B cell (primary cell): ENCODE data around the gene DCAF12L1. TPM values are rescaled to one million over a fixed set of nuclear protein-coding genes. Genes with fewer than 3 reads are reported as not detected.

ENCODE experiments used
- ATAC-seq: fragments of 200-7000 bp; cut with Tn5 transposase; one replicate; pipeline ENCODE4 v1.10.0; 2021; ENCODE audit warnings: low read depth, mild to moderate bottlenecking, moderate number of reproducible peaks, moderate library complexity
- CTCF ChIA-PET: fragments of 350-600 bp; sonication (Branson Sonifier 250); formaldehyde crosslinking; loops from one replicate; lab custom pipeline; 2021; ENCODE audit warnings: antibody characterized with exemption, inconsistent platforms; lab: Charles Lee
- POLR2A ChIA-PET: fragments of 350-600 bp; sonication (Branson Sonifier 250); formaldehyde crosslinking; loops from one replicate; lab custom pipeline; 2021; ENCODE audit warnings: antibody characterized with exemption; lab: Charles Lee
- DNase-seq: peaks from one replicate; pipeline ENCODE4 v3.0.0; 2013
- H2AFZ ChIP-seq: 2 replicates; pipeline ENCODE4 v1.6.1; 2012; ENCODE audit warnings: mild to moderate bottlenecking, low read depth, low read length; ENCODE audit not compliant: insufficient read depth, poor library complexity, severe bottlenecking
- H3K27ac ChIP-seq, 2 donors: 1 replicate in 1 of 2; 2 replicates in 1 of 2; pipeline ENCODE4 v1.5.1; 2012 to 2013; ENCODE audit warnings: low read length in 2 of 2, mild to moderate bottlenecking in 2 of 2, moderate library complexity in 1 of 2
- H3K27me3 ChIP-seq, 4 experiments: fragments of 200-600 bp in 1 of 4; sonication (generic) in 1 of 4; replicated peaks in 1 of 4; 1 replicate in 2 of 4; 2 replicates in 2 of 4; pipeline versions ENCODE4 v1.6.1 to v1.7.0; 2013 to 2016; ENCODE audit warnings: low read length in 3 of 4, mild to moderate bottlenecking in 2 of 4, mixed read lengths in 1 of 4, moderate library complexity in 1 of 4; ENCODE audit not compliant: insufficient read depth in 4 of 4, control insufficient read depth in 3 of 4; ENCODE audit errors: control extremely low read depth in 1 of 4
- H3K36me3 ChIP-seq, 2 experiments: replicated peaks in 1 of 2; 1 replicate in 1 of 2; 2 replicates in 1 of 2; pipeline versions ENCODE4 v1.6.1 to v1.7.1; 2013; ENCODE audit warnings: low read length in 1 of 2; ENCODE audit not compliant: insufficient read depth in 2 of 2, control insufficient read depth in 1 of 2; ENCODE audit errors: control extremely low read depth in 1 of 2, extremely low read depth in 1 of 2
- H3K4me1 ChIP-seq, 2 donors: fragments of 200-600 bp in 1 of 2; sonication (generic) in 1 of 2; 1 replicate in 1 of 2; 2 replicates in 1 of 2; pipeline versions ENCODE4 v1.5.1 to v1.6.1; 2013 to 2017; ENCODE audit warnings: low read length in 2 of 2; ENCODE audit not compliant: control insufficient read depth in 2 of 2, insufficient read depth in 2 of 2
- H3K4me2 ChIP-seq: replicated peaks from 2 replicates; pipeline ENCODE3; 2012; ENCODE audit warnings: mild to moderate bottlenecking, low read depth, low read length; ENCODE audit not compliant: poor library complexity, severe bottlenecking
- H3K4me3 ChIP-seq, 5 experiments: fragments of 200-600 bp in 1 of 5; sonication (generic) in 1 of 5; 1 replicate in 3 of 5; 2 replicates in 2 of 5; pipeline versions ENCODE4 v1.5.1 to v1.7.0; 2011 to 2016; ENCODE audit warnings: low read length in 4 of 5, mild to moderate bottlenecking in 4 of 5, low read depth in 2 of 5, control low read depth in 1 of 5, moderate library complexity in 1 of 5; ENCODE audit not compliant: insufficient read depth in 1 of 5; ENCODE audit errors: control extremely low read depth in 1 of 5, extremely low read depth in 1 of 5
- H3K79me2 ChIP-seq: fragments of 200-600 bp; sonication (generic); one replicate; pipeline ENCODE4 v1.6.0; 2016; ENCODE audit warnings: low read length; ENCODE audit not compliant: control insufficient read depth, insufficient read depth
- H3K9ac ChIP-seq: fragments of 200-600 bp; sonication (generic); 2 replicates; pipeline ENCODE4 v1.6.1; 2017; ENCODE audit warnings: mild to moderate bottlenecking, low read length, moderate library complexity
- H3K9me3 ChIP-seq, 3 donors: one replicate each; pipeline versions ENCODE4 v1.6.1 to v1.7.1; 2013; ENCODE audit warnings: low read length in 2 of 3; ENCODE audit not compliant: control insufficient read depth in 2 of 3, insufficient read depth in 1 of 3; ENCODE audit errors: control extremely low read depth in 1 of 3
- H4K20me1 ChIP-seq: 2 replicates; pipeline ENCODE4 v1.6.0; 2012; ENCODE audit warnings: mild to moderate bottlenecking, low read length; ENCODE audit not compliant: insufficient read depth, control insufficient read depth, poor library complexity, severe bottlenecking
- H3K27ac Mint-ChIP-seq: one replicate; pipeline ENCODE4 v1.8.0; 2021; ENCODE audit warnings: mixed read lengths
- H3K27me3 Mint-ChIP-seq: one replicate; pipeline ENCODE4 v1.8.0; 2021; ENCODE audit warnings: mixed read lengths
- H3K4me1 Mint-ChIP-seq: one replicate; pipeline ENCODE4 v1.8.0; 2021; ENCODE audit warnings: mixed read lengths
- H3K4me3 Mint-ChIP-seq: one replicate; pipeline ENCODE4 v1.8.0; 2021; ENCODE audit warnings: mixed read lengths
- H3K9me3 Mint-ChIP-seq: one replicate; pipeline ENCODE4 v1.8.0; 2022; ENCODE audit warnings: mixed read lengths; ENCODE audit not compliant: insufficient read depth
- EZH2 ChIP-seq: IDR thresholded peaks from 2 replicates; pipeline ENCODE4 v1.6.1; 2012; ENCODE audit warnings: borderline replicate concordance, low read depth, mild to moderate bottlenecking, moderate library complexity, low read length; ENCODE audit not compliant: insufficient read depth, poor library complexity, severe bottlenecking
- WGBS: methylation state at CpG from one replicate; pipeline ENCODE4 v1.1.5; 2013; ENCODE audit warnings: missing lambda C conversion rate; ENCODE audit not compliant: insufficient coverage; 5-methylcytosine and 5-hydroxymethylcytosine counted together
- intact Hi-C: fragments of 100-400 bp; cut with micrococcal nuclease; formaldehyde crosslinking; loops from one replicate; pipeline ENCODE4 v1.10.0; 2022
- polyA plus RNA-seq: library from polyadenylated mRNA; depleted of rRNA; stranded (reverse); fragments of >200 nt; gene quantifications from 2 replicates; pipeline ENCODE4 v1.2.3, GENCODE V29; 2012
- total RNA-seq, 2 donors: library from RNA; stranded (reverse); fragments of 120-200 nt in 1 of 2; gene quantifications; 1 replicate in 1 of 2; 2 replicates in 1 of 2; pipeline versions ENCODE4 v1.2.3 to v1.2.4, GENCODE V29; 2013 to 2022
- TF ChIP-seq, protein P1 (sequence below): fragments of 200-600 bp; IDR thresholded peaks from one replicate; pipeline ENCODE4 v1.8.0; 2022; ENCODE audit warnings: antibody characterized with exemption, mild to moderate bottlenecking

Gene DCAF12L1
- total and polyA plus RNA-seq, 2 donors (not counting 1 experiment from before 2014, with no cell fraction given): not detected

- Histone ChIP-seq H3K4me1 (no peaks in the 10 kb centered on the region), H3K4me3 (no peak overlapping the region), H3K36me3 (no peaks in the 10 kb centered on the region), H3K4me2 (no peak overlapping the region), H2AFZ (no peak overlapping the region), H3K27ac (no peak overlapping the region), H3K9ac (no peak overlapping the region), H3K9me3 (no peaks in the 10 kb centered on the region), H3K27me3 (no peaks in the 10 kb centered on the region), H4K20me1 (no peaks in the 10 kb centered on the region), H3K79me2 (no peaks in the 10 kb centered on the region)
- POLR2A ChIA-PET: no interaction called here
- no peak for TF ChIP-seq EZH2
- TF ChIP-seq, protein P1, sequence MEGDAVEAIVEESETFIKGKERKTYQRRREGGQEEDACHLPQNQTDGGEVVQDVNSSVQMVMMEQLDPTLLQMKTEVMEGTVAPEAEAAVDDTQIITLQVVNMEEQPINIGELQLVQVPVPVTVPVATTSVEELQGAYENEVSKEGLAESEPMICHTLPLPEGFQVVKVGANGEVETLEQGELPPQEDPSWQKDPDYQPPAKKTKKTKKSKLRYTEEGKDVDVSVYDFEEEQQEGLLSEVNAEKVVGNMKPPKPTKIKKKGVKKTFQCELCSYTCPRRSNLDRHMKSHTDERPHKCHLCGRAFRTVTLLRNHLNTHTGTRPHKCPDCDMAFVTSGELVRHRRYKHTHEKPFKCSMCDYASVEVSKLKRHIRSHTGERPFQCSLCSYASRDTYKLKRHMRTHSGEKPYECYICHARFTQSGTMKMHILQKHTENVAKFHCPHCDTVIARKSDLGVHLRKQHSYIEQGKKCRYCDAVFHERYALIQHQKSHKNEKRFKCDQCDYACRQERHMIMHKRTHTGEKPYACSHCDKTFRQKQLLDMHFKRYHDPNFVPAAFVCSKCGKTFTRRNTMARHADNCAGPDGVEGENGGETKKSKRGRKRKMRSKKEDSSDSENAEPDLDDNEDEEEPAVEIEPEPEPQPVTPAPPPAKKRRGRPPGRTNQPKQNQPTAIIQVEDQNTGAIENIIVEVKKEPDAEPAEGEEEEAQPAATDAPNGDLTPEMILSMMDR: no peak
- no peaks in the 10 kb centered on the region for H3K4me1 Mint-ChIP-seq
- no peak overlapping the region for H3K27ac Mint-ChIP-seq
- no peak overlapping the region for H3K4me3 Mint-ChIP-seq
- DNase-seq (no peak), ATAC-seq (no peak)
- CTCF ChIA-PET: no interaction called here
- no CpG with 5 or more reads among the region's 1 CpG for WGBS
- no peaks in the 10 kb centered on the region for H3K9me3 Mint-ChIP-seq
- intact Hi-C loops: no loop called here
- H3K27me3 Mint-ChIP-seq: no peaks in the 10 kb centered on the region
These were observed 23.3 kb upstream of the DCAF12L1 start for GRCh38 chrX:126575911-126576310.

GRCh38 chrX:126557151-126557550 lies 4.5 kb upstream of the DCAF12L1 start:
- no peaks in the 10 kb centered on the region for H3K36me3 ChIP-seq
- H4K20me1 ChIP-seq: no peaks in the 10 kb centered on the region
- Mint-ChIP-seq H3K4me3 (no peak overlapping the region), H3K27ac (no peak overlapping the region), H3K27me3 (no peaks in the 10 kb centered on the region), H3K4me1 (no peaks in the 10 kb centered on the region), H3K9me3 (peaks cover 2% of the 10 kb centered on the region)
- no peak for DNase-seq
- no peak overlapping the region for H3K4me2 ChIP-seq
- H2AFZ ChIP-seq: no peak overlapping the region
- H3K9me3 ChIP-seq: peaks cover 0 to 10% (median 0%) of the 10 kb centered on the region in 3 donors
- H3K27me3 ChIP-seq: no peaks in the 10 kb centered on the region
- no peak for TF ChIP-seq EZH2
- TF ChIP-seq, protein P1: no peak
- ChIA-PET CTCF (no interaction called here), POLR2A (no interaction called here)
- H3K27ac ChIP-seq: no peak overlapping the region
- H3K4me1 ChIP-seq: no peaks in the 10 kb centered on the region
- no peak for ATAC-seq
- intact Hi-C loops: no loop called here
- no peak overlapping the region for H3K4me3 ChIP-seq
- no CpG with 5 or more reads among the region's 1 CpG for WGBS
- H3K79me2 ChIP-seq: no peaks in the 10 kb centered on the region
- H3K9ac ChIP-seq: no peak overlapping the region
